Ishikawa (cell line): Measurements from ENCODE around the gene ADAMTS1.

Experiments
- CEBPB ChIP-seq: IDR thresholded peaks from 2 replicates; pipeline ENCODE4 v1.6.1; 2012
- CREB1 ChIP-seq: IDR thresholded peaks from 2 replicates; pipeline ENCODE4 v1.6.1; 2012; ENCODE audit warnings: low read depth
- EGR1 ChIP-seq: IDR thresholded peaks from 2 replicates; pipeline ENCODE4 v1.6.1; 2012
- EP300 ChIP-seq: IDR thresholded peaks from 2 replicates; pipeline ENCODE4 v1.6.1; 2012; ENCODE audit warnings: borderline replicate concordance
- FOXM1 ChIP-seq: IDR thresholded peaks from 2 replicates; pipeline ENCODE4 v1.6.1; 2012; ENCODE audit warnings: low read depth, borderline replicate concordance
- MAX ChIP-seq: IDR thresholded peaks from 2 replicates; pipeline ENCODE4 v1.6.1; 2012
- NFIC ChIP-seq: IDR thresholded peaks from 2 replicates; pipeline ENCODE4 v1.6.1; 2012
- RAD21 ChIP-seq: IDR thresholded peaks from 2 replicates; pipeline ENCODE4 v1.6.1; 2012; ENCODE audit warnings: low read depth
- TAF1 ChIP-seq: IDR thresholded peaks from 2 replicates; pipeline ENCODE4 v1.6.1; 2012; ENCODE audit warnings: low read depth, mild to moderate bottlenecking
- TCF12 ChIP-seq: IDR thresholded peaks from 2 replicates; pipeline ENCODE4 v1.6.1; 2012; ENCODE audit warnings: low read depth
- ZBTB7A ChIP-seq: IDR thresholded peaks from 2 replicates; pipeline ENCODE4 v1.6.1; 2012; ENCODE audit warnings: low read depth

- TF ChIP-seq EGR1: no peak
- TF ChIP-seq TAF1: no peak
- no peak for TF ChIP-seq MAX
- no peak for TF ChIP-seq TCF12
- no peak for TF ChIP-seq FOXM1
- no peak for TF ChIP-seq RAD21
- TF ChIP-seq NFIC: no peak
- no peak for TF ChIP-seq ZBTB7A
- TF ChIP-seq CEBPB: no peak
- no peak for TF ChIP-seq CREB1
- no peak for TF ChIP-seq EP300
Observed at GRCh38 chr21:26794597-26795411, 50.4 kb downstream of the ADAMTS1 start.
